Measurements from ENCODE around the gene MPC1L.

DNA sequence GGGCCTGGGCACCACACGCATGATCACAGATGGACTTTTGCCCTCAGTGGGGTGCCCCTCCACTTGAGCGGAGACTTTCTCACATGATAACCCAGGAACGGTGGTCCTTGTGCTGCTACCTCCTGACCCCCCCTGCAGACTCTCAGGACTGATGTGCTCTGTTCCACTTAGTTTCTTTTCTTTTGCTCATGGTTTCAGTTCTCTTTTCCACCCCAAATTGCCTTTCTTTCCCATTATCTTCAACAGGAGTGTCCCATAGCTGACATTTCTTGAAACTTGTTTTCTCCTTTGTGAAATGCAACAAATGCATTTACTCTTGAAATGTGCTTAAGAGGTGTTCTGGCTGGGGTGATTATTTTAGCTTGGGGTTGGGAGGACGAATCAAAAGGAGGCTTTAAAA lies 9.0 kb downstream of the MPC1L start:
- TF ChIP-seq POLR2A (IDR thresholded peaks at IDR 0.05), result no peak
- TF ChIP-seq, protein P1, sequence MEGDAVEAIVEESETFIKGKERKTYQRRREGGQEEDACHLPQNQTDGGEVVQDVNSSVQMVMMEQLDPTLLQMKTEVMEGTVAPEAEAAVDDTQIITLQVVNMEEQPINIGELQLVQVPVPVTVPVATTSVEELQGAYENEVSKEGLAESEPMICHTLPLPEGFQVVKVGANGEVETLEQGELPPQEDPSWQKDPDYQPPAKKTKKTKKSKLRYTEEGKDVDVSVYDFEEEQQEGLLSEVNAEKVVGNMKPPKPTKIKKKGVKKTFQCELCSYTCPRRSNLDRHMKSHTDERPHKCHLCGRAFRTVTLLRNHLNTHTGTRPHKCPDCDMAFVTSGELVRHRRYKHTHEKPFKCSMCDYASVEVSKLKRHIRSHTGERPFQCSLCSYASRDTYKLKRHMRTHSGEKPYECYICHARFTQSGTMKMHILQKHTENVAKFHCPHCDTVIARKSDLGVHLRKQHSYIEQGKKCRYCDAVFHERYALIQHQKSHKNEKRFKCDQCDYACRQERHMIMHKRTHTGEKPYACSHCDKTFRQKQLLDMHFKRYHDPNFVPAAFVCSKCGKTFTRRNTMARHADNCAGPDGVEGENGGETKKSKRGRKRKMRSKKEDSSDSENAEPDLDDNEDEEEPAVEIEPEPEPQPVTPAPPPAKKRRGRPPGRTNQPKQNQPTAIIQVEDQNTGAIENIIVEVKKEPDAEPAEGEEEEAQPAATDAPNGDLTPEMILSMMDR (IDR thresholded peaks at IDR 0.05), result no peak
